NCI-H446 (cell line): ENCODE measurements around the gene GATA5.

Experiments
- DNase-seq, 2 experiments: peaks; one replicate each; lab custom pipeline; 2025; lab: John Stamatoyannopoulos, UW

GATA5 gene

DNA sequence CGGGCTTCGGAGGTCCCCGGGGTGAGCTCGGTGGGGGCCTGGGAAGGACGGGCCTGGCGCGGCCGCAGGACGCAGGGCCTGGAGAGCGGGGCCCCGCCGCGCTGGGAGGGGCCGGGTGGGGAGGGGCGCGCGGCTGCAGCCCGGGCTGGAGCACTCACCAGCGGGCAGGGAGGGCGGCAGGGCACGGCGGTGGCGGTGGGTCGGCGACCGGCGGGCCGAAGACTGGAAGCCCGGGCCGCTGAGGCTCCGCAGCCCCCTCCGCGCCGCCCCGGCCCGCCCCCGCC, at the start of gene GATA5:
TSS of gene GATA5 (minus strand) at position 224 of the 284 bp plus-strand sequence. CDS start 474 bp downstream, outside the sequence.
- DNase-seq, result no peak

- DNase-seq, result no peak
Observed at GRCh38 chr20:62525014-62525413, 49.2 kb upstream of the GATA5 start.

DNA sequence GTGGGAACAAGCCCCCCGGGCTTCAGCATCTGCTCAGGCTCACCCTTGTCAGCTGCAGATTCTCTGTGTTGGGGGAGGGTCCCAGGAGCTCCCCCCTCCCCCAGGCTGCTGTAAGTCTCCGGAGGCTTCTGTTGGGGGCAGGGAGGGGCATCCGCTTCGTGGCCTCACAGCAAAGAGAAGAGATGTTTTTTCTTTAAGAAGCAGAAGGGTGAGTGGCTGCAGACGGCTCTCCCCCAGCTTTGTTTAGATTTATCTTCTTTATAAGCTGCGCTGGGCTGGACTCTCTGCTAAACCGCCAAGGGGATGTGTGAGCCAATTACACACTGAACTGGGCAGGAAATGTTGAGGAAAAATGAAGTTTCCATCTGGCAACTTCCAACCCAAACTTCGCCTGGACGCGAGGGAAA, 48.7 kb upstream of the GATA5 start:
- no peak for DNase-seq

DNA sequence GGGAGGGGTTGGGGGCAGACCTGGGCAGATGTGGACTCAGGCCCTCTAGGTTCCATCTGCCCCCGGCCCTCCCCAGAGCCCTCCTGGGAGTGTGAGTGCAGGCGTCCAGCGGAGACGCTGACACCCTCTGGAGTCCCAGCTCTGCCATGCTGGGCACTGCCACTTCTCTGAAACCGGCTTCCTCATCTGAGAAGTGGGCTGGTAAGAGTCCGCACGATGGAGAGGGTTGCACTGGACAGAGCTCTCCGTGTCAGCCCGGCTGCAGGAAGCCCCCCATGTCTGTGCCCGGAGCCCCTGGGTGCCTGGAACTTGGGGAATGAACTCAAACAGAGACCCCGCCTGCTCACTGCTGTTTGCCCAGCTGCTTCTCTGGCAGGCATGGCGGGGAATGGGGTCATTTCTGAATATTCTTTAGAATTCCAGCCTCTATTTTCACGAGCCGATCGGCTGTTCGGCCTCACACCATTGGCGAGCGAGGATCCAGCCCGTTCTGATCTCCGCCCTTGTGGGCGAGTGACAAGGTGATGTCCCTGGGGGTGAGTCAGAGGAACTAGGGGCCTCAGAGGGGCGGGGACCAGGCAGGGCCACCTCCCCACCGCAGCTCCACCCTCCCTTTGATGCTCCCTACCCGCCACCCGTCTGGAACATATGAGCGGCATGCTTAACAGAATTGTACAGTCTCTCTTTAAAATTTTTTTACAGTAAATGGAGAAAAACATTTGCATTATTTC, 47.8 kb upstream of the GATA5 start:
- no peak for DNase-seq

DNA sequence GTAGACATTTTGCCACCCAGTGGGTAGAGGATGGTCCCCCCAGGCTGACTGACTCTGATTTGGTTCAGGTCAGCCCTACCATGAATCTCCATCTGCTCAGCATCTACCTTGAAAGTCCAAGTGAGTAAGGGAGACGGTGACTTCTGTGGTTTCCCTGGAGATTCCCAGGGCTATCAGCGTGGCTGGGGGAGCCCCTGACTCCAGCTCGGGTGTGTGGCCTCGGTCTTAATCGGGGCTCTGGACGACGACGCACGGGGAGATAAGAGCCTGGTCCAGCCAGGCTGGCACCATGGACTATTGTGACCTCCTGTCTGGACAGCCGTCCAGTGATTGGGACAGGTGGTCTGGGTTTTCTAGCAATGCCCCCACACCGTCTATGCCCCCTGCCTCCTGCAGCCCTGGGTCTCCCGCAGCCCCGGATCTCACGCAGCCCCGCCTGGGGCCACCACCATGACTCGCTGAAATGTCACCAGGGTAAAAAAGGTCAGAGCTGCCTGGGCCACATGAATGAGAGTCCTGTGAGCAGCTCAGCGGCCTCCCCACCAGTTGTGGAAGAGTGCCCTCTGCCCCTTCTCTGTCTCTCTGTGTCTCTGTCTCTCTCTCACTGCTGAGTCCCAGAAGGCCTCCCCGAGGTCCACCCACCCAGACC, 47.1 kb upstream of the GATA5 start:
- no peak for DNase-seq

- no peak for DNase-seq
Observed at GRCh38 chr20:62519826-62520225, 44.0 kb upstream of the GATA5 start.

GRCh38 chr20:62518911-62519310, 43.1 kb upstream of the GATA5 start:
- DNase-seq, result no peak

DNA sequence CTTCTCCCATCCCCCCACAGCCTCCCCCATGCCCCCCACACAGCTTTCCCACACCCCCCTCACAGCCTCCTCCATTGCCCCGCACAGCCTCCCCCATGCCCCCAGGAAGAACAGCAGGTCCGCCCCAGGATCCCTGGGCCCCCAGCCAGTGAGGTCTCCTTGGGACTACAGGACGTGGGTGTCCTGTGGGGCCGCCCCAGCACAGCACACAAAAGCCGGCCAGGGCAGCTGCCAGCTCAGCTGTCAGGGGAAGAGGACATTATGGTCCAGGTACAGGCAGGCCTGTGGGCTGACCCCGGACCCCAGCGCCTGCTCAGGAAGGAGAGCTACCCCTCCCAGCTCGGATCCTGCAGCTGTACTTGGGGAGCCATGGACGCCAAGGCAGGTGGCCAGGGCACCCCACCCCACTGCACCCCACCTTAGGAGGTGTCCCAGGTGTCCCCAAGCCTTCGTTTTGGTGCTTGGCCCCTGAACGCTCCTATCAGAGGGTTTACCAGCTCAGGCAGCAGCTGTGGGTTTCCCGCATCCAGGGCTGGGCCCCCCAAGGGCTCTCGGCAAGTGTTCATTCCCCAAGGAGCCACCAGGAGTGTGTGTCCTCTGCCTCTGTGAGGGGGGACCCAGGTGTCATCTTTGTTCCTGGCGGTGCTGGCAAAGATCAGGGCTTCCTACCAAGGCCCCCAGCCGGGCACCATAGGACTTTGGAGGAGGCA, 42.3 kb upstream of the GATA5 start:
- DNase-seq, result no peak

DNA sequence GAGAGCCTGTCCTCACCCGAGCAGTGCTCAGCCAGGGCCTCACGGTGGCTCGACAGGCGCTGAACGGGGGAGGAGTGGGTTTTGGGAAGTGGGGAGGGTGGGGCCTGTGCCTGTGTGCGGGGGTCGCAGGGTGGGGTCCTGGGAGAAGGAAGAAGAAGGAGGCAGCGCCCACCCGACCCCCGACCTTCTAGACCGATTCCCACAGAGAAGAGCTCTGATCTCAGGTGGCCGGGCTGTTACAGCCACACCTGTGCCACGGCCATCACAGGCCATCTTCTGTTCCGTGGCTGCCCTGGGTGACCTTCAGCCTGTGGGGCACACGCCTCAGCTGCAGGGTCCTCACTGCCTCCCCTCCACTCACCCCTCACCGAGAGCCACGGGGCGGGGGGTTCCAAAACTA, 41.4 kb upstream of the GATA5 start:
- no peak for DNase-seq

DNA sequence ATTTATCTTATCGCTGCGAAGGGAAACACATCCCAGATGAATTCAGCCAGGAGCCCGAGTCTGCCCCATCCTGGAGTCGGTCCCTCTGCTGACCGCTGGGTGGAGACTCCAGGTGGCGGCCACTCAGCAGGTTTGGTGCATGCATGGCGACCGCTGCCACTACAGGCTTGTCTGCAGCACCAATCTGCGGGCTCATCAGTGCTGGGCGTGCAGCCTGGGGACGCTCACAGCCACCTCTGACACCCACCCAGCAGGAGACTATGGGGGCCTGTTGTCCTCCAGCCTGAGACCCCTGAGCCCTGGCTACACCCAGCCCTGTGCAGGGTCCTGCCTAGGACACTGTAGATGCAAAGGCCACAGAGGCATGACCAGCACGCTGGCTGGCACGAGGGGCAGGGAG, 40.5 kb upstream of the GATA5 start:
- no peak for DNase-seq

GRCh38 chr20:62515826-62516225, 40.0 kb upstream of the GATA5 start:
- DNase-seq, result no peak

- no peak for DNase-seq
Observed at GRCh38 chr20:62515280-62515679, 39.5 kb upstream of the GATA5 start.

DNA sequence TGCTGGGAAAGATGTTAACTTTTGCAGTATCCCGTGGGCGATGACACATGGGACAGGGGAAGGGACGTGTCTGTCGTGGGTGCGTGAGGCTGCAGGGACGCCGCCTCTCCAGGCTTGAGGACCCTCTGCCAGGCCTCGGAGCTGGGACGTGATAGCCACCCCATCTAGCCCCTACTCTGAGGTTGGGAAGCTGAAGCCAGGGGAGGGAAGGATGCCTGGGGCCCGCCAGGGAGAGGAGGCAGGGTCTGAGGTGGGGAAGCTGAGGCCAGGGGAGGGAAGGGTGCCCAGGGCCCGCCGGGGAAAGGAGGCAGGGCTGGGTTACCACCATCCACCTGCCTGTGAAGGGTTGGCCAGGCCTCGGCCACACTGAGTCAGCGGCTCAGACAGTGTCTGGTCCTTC, 38.2 kb upstream of the GATA5 start:
- DNase-seq, result no peak

DNA sequence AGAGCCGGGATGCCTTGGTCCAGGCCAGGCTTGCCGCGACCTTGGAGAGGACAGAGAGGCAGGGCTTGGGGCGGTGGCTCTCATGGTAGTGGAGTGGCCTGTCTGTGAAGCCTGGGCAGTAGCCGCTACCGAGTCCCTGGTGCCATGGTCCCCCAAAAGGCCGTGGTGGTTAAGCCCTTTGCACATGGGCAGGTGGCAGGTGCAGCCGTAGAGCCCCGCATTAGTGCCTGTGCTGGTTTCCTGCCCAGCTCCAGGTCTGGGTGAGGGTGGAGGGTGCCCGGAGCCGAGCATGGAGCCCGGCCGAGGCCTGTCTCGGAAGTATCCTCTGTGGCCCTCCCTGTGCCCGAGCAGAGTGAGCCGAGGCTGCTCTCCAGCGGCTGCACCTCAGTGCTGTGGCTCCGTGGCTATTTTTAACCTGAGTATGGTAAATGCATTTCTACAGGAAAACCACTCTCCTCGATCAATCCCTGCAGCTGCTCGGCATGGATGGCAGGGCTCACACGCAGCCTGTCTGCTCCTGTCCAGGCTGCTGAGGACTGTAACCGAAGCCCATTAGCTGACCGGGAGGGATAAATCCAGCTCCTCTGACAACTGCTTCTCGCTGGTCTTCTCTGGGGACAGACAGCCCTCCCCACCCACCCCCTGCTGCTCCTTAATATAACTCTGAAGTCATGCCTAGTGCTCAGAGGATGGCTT, 36.3 kb upstream of the GATA5 start:
- DNase-seq, result no peak

- DNase-seq, result no peak
Observed at GRCh38 chr20:62511300-62511914, 35.6 kb upstream of the GATA5 start.

- DNase-seq, result no peak
Observed at GRCh38 chr20:62508641-62509051, 32.9 kb upstream of the GATA5 start.

DNA sequence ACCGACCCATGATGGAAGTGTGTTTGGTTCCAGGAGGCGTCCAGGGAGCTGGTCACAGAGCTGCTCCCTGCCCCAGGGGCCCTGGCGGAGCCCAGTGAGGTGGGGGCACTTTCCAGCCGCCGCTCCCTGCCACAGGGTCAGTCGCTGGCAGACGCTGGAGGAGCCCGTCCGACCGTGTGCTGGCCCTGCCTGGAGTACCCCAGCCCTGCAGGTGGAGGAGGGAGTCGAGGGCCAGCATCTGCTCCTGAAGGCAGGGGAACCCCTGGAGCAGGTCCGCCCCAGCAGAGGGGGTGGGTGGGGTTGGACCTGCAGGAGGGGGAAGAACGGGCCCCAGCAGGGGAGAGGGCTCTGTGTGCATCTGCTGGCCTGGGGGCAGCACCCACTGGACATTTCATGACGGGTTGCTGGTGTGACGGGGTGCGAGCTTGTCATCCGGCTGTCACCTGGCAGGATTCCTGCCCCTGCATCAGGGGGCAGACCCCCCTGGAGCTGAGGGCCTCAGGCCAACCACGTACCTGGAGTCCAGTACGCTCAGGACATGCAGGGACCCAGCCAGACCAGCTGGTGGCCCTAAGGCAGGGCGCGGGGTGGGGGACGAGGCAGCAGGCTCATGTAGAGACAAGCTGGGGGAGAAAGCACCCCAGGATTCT, 32.3 kb upstream of the GATA5 start:
- DNase-seq, result no peak

DNA sequence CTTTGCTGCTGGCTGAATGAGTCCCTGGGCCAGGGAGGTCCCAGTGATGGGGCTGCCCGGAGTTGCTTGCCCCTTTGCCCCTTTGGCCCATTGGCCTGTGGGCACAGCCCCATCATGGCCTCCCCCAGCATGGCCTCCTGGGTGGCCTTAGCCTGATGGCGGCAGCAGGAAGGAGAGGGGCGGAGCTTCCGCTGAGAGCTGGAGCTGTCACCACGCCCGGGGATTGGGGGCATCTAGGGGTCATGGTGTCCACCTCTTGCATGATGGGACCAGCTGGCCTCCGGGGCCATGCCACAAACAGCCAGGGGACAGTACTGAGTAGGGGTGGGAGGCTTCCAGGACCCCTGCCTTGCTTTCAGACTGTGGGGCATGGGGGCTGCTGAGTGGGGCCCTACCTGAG, 31.5 kb upstream of the GATA5 start:
- no peak for DNase-seq

DNA sequence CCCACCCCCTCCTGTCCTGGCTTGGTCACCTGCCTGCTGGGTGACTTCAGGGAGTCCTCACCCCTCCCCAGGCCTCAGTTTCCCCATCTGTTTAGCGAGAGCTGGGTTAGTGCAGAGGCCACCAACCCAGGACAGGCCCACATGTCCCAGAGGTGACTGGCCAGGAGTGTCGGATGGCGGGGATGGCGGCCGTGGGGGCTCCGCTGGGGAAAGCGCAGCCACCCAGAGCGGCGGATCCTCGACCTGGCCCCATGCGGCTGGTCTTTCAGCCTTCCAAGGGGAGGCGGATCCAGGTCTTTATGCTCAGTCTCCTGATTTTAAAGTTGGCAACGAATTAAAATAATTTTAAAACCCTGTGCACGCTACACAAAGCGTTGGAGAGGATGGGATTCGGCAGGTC, 31.0 kb upstream of the GATA5 start:
- DNase-seq, result no peak

DNA sequence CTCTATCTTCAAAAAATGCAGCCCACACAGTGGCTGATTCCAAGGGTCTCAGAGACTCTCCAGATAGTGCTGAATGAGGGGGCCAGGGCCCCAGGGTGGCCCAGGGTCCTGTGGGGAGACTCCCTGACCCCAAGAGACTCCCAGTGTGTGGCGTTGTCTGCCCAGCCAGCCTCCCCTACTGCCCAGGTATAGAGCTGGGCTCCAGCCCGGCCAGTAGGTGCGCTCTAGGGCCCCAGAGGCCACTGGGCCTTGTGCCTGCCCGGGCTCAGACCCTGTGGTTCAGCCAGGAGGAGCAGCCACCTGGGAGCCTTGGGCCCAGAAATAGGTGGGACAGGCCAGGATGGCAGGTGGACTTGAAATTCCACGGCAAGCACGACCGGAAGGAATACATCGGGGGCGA, 30.3 kb upstream of the GATA5 start:
- no peak for DNase-seq

GRCh38 chr20:62505337-62506045, 29.7 kb upstream of the GATA5 start:
- DNase-seq, result no peak
